ENCODE measurements around the gene ZDHHC24. TPM values are rescaled to one million over a fixed set of nuclear protein-coding genes. Genes with fewer than 3 reads are reported as not detected.

Gene ZDHHC24
- total and polyA plus RNA-seq, 7 donors: 3.9 to 7.6 (median 5.5) TPM

DNA sequence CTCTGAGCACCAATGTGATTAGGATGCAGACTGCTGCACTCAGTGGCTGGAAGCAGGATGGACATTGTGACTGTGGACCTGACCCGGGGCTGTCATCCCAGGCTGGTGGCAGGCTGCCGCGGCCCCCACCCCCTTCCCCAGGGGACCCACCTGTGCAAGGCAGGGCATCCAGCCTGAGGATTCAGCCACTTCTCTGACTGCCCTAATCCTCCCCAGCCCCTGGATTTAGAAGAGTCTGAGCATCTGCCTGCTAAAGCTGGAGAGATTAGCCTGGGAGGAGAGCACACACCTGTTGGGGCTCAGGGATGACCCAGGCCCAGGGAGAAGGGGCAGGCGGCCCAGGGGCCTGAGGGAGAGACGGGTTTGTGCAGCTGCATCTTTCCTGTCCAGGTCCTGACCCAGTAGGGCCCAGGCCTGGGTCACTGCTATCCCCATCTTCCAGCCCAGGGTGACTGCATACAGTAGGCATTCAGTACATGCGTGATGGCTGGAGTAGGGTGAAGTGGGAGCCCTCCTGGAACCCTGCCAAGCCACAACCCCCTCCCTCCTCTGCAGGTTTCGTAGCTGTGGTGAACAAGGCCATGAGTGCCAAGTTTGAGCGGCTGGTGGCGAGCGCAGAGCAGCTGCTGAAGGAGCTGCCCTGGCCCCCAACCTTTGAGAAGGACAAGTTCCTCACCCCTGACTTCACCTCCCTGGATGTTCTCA is 53.5 kb downstream of the ZDHHC24 start:
- TF ChIP-seq, protein P1, sequence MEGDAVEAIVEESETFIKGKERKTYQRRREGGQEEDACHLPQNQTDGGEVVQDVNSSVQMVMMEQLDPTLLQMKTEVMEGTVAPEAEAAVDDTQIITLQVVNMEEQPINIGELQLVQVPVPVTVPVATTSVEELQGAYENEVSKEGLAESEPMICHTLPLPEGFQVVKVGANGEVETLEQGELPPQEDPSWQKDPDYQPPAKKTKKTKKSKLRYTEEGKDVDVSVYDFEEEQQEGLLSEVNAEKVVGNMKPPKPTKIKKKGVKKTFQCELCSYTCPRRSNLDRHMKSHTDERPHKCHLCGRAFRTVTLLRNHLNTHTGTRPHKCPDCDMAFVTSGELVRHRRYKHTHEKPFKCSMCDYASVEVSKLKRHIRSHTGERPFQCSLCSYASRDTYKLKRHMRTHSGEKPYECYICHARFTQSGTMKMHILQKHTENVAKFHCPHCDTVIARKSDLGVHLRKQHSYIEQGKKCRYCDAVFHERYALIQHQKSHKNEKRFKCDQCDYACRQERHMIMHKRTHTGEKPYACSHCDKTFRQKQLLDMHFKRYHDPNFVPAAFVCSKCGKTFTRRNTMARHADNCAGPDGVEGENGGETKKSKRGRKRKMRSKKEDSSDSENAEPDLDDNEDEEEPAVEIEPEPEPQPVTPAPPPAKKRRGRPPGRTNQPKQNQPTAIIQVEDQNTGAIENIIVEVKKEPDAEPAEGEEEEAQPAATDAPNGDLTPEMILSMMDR (IDR thresholded peaks at IDR 0.05): no peak
- intact Hi-C loops (cut with DNase I): no loop called here
- WGBS, 3 donors: 85 to 91% (median 85%) methylated on average over 10 of the region's 10 CpGs
- H3K4me3 ChIP-seq: no peak overlapping the region
- no peaks in the 10 kb centered on the region for H3K9me3 ChIP-seq
- no peak overlapping the region for H3K27ac ChIP-seq
- ATAC-seq (no peak), DNase-seq (peak in 1 of 2 donors; percentile 26)
- H3K27me3 ChIP-seq (ENCODE audit: insufficient read depth in 3 of 3, low read length in 2 of 3): no peaks in the 10 kb centered on the region
- H3K36me3 ChIP-seq (ENCODE audit: insufficient read depth in 1 of 2, low read depth in 1 of 2): peaks cover 5 to 96% of the 10 kb centered on the region in 2 donors
- H3K4me1 ChIP-seq: no peaks in the 10 kb centered on the region

DNA sequence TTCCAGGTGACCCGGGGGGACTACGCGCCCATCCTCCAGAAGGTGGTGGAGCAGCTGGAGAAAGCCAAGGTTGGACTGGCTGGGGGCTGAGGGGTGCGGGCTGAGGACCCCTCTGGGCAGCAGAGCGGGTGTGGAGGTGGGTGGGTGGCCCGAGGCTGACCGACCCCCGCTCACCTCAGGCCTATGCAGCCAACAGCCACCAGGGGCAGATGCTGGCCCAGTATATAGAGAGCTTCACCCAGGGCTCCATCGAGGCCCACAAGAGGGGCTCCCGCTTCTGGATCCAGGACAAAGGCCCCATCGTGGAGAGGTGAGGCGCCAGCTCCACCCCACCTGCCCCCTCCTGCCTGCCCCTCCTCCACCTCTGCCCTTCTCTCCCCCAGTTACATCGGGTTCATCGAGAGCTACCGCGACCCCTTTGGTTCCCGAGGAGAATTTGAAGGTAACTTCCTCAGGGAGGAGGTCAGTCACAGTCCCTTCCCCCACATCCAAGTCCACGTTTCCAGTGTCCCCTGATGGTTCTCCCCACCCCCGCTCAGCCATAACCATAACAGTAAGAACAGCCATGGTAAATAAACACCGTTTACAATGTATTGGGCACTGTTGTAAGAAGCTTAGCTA is 54.4 kb downstream of the ZDHHC24 start:
- H3K4me3 ChIP-seq: no peak overlapping the region
- no peaks in the 10 kb centered on the region for H3K9me3 ChIP-seq
- 69 to 74% (median 71%) methylated on average over 17 to 20 of the region's 20 CpGs for WGBS, 3 donors
- H3K27ac ChIP-seq: no peak overlapping the region
- H3K27me3 ChIP-seq (ENCODE audit: insufficient read depth in 3 of 3, low read length in 2 of 3): no peaks in the 10 kb centered on the region
- DNase-seq: no peak
- TF ChIP-seq, protein P1 (IDR thresholded peaks at IDR 0.05): peak; percentile 15
- intact Hi-C loops (cut with DNase I): no loop called here
- no peaks in the 10 kb centered on the region for H3K4me1 ChIP-seq
- ATAC-seq: no peak
- peaks cover 5 to 96% of the 10 kb centered on the region in 2 donors for H3K36me3 ChIP-seq (ENCODE audit: insufficient read depth in 1 of 2, low read depth in 1 of 2)

DNA sequence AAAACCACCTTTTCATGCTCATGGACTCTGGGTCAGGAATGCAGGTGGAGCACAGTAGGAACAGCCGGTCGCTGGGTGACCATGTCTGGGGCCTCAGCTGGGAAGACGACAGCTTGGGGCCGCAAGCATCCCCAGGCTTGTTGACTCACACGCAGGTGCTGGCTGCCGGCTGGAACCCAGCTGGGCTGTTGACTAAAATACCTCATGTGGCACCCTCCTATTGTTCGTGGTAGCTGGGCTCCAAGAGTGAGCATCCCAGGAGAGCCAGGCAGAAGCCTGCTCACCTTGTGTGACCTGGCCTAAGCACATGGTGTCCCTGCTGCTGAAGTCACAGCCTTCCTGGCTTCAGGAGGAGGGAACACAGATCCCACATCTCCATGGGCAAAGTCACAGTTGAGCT is 56.2 kb downstream of the ZDHHC24 start:
- Histone ChIP-seq H3K4me1 (no peaks in the 10 kb centered on the region), H3K27ac (no peak overlapping the region), H3K36me3 (ENCODE audit: insufficient read depth in 1 of 2, low read depth in 1 of 2) (peaks cover 5 to 95% of the 10 kb centered on the region in 2 donors), H3K9me3 (no peaks in the 10 kb centered on the region), H3K27me3 (ENCODE audit: insufficient read depth in 3 of 3, low read length in 2 of 3) (no peaks in the 10 kb centered on the region), H3K4me3 (no peak overlapping the region)
- intact Hi-C loops (cut with DNase I): no loop called here
- peak in 1 of 2 donors; percentile 43 for DNase-seq
- no peak for ATAC-seq
- TF ChIP-seq, protein P1 (IDR thresholded peaks at IDR 0.05): no peak
- 66 to 72% (median 70%) methylated on average over 7 of the region's 7 CpGs for WGBS, 3 donors

DNA sequence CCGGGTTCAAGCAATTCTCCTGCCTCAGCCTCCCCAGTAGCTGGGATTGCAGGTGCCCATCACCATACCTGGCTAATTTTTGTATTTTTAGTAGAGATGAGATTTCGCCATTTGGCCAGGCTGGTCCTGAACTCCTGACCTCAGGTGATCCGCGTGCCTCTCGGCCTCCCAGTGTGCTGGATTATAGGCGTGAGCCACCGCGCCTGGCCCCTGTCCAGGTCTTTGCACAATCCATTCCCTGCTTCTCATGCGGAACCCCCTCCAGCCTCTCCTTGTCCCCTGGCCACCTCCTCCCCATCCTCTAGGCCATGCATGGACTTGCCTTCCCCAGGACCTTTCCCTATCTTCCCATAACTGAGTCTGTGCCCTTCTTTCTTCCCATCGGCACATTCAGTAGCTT is 56.9 kb downstream of the ZDHHC24 start:
- Histone ChIP-seq H3K9me3 (no peaks in the 10 kb centered on the region), H3K27me3 (ENCODE audit: insufficient read depth in 3 of 3, low read length in 2 of 3) (no peaks in the 10 kb centered on the region), H3K36me3 (ENCODE audit: insufficient read depth in 1 of 2, low read depth in 1 of 2) (peaks cover 5 to 93% of the 10 kb centered on the region in 2 donors), H3K4me3 (no peak overlapping the region), H3K27ac (no peak overlapping the region), H3K4me1 (no peaks in the 10 kb centered on the region)
- TF ChIP-seq, protein P1 (IDR thresholded peaks at IDR 0.05): no peak
- WGBS, 3 donors: 87 to 89% (median 88%) methylated on average over 9 to 10 of the region's 10 CpGs
- ATAC-seq (no peak), DNase-seq (peak in 1 of 2 donors; percentile 39)
- intact Hi-C loops (cut with DNase I): no loop called here

All from psoas muscle (tissue), 8 donors.